Stimulated activated memory B cell treated with anti-CD40 and anti-IgM and Interleukin-4, amounts not matched to agents 10 μg/mL and 1 μg/mL and 100 μg/mL, for 72 hours (primary cell): ENCODE measurements around the gene EPB41L1.
A peak's percentile ranks its signal among the peaks of the same experiment; 100 is the strongest.

ENCODE experiments used
- ATAC-seq: fragments of 150-1000 bp; cut with Tn5 transposase; 2 replicates; pipeline ENCODE4 v1.10.0; 2021
- H3K27ac Mint-ChIP-seq: one replicate; pipeline ENCODE4 v1.8.0; 2022; ENCODE audit warnings: mild to moderate bottlenecking, mixed read lengths
- H3K27me3 Mint-ChIP-seq: one replicate; pipeline ENCODE4 v1.8.0; 2022; ENCODE audit warnings: mixed read lengths
- H3K36me3 Mint-ChIP-seq: one replicate; pipeline ENCODE4 v1.8.0; 2022; ENCODE audit warnings: mixed read lengths
- H3K4me1 Mint-ChIP-seq: one replicate; pipeline ENCODE4 v1.8.0; 2022; ENCODE audit warnings: mixed read lengths
- H3K4me3 Mint-ChIP-seq: one replicate; pipeline ENCODE4 v1.8.0; 2022; ENCODE audit warnings: mild to moderate bottlenecking, moderate library complexity, mixed read lengths
- H3K9me3 Mint-ChIP-seq: one replicate; pipeline ENCODE4 v1.8.0; 2022; ENCODE audit warnings: mixed read lengths

The EPB41L1 gene

DNA sequence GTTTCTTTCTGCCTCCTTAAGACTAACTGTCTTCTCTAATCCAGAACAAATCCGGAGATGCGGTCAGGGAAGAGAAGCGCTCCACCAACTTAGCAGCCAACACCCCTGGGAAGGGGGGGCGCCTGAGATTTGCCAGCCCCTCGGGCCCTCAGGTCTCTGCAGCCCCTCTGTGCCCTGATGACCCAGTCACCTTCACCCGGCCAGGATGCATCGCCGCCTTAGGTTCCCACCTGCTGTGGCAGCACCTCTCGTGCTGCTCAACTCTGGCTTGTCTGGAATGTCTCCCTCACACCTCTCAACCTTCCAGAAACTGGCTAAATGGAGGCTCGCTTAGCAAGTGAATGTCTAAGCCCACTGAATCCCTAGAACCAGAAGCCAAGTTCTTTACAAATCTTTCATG lies 53.7 kb downstream of the EPB41L1 start:
- Mint-ChIP-seq H3K36me3 (no peaks in the 10 kb centered on the region), H3K27me3 (peaks cover 48% of the 10 kb centered on the region)
- ATAC-seq, result no peak

DNA sequence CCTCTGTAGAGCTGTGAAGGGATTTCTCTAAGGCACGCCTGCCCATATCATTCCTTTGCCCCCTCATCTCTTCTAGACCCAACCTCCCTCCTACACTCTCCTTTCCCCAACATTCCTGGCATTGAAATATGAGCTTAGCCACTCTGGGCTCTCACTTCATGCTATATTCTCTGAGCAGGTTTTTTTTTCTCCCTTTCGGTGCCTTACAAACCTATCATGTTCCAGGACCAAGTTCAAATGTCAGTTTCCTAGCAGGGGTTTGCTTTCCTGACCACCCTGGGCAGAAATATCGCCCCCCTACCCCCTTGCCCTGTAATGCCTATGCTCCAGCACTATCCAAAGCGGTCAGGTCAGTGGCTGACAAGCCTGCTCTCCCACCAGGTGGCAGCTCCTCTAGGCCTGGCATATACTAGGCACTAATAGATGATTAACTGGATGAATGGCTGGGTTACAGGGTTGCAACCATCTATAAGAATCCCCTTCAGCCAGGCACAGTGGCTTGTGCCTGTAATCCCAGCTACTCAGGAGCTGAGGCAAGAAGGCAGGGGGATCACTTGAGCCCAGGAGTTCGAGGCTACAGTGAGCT lies 56.0 kb downstream of the EPB41L1 start:
- H3K9me3 Mint-ChIP-seq, result no peaks in the 10 kb centered on the region
- H3K27me3 Mint-ChIP-seq, result peaks cover 46% of the 10 kb centered on the region
- no peaks in the 10 kb centered on the region for H3K36me3 Mint-ChIP-seq
- H3K4me3 Mint-ChIP-seq, result no peak overlapping the region
- no peak overlapping the region for H3K27ac Mint-ChIP-seq
- ATAC-seq, result no peak
- H3K4me1 Mint-ChIP-seq, result no peaks in the 10 kb centered on the region

More for the DNA sequence above, 53.7 kb downstream of the EPB41L1 start:
- H3K27ac Mint-ChIP-seq, result no peak overlapping the region
- no peak overlapping the region for H3K4me3 Mint-ChIP-seq
- peaks cover 2% of the 10 kb centered on the region for H3K4me1 Mint-ChIP-seq
- H3K9me3 Mint-ChIP-seq, result no peaks in the 10 kb centered on the region

DNA sequence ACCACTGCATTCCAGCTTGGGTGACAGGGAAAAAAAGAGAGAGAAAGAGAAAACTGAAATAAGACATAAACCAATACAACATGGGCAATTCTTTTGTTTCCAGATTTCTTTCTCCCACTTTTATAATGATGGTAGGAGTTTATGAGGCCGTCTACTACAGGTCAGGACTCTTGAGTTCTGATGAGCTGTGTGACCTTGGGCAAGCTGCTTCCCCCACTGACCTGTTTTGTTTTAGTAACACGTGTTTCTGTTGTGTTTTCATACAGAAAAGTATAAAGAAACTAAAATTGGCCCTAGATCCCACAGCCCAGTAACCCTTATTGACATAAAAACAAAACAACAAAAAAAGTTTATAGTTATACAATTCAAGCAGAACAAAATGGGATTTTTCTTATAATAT lies 58.8 kb downstream of the EPB41L1 start:
- Mint-ChIP-seq H3K4me3 (no peak overlapping the region), H3K9me3 (no peaks in the 10 kb centered on the region), H3K27ac (no peak overlapping the region), H3K36me3 (no peaks in the 10 kb centered on the region), H3K4me1 (no peaks in the 10 kb centered on the region), H3K27me3 (peaks cover 24% of the 10 kb centered on the region)
- ATAC-seq, result no peak

DNA sequence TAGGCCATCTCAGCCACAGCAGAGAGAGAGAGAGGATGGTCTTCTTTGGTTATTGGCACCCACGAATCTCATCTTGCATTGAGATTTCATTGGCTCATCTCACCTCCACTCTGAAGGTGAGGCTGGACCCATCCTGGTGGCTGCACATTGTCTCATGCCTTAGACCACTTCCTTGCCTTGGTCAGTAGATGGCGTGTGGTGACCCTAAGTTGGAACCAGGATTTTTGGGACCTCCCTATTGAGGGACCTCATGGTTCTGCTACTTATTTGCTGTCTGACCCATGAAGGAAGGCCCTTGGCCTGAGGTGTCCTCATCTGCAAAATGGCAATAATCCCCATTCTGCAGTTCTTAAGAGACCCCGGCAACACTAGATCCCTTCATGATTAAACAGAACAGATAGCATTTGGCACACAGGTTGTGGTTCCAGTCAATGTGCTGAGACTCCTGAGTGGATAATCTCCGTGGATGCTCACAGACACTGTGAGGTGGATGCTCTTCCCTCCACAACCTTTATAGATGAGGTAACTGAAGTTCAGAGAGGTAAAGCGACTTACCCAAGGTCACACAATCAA lies 60.2 kb downstream of the EPB41L1 start:
- H3K9me3 Mint-ChIP-seq, result no peaks in the 10 kb centered on the region
- peak; percentile 40 for ATAC-seq
- H3K27me3 Mint-ChIP-seq, result peaks cover 10% of the 10 kb centered on the region
- no peak overlapping the region for H3K4me3 Mint-ChIP-seq
- no peaks in the 10 kb centered on the region for H3K4me1 Mint-ChIP-seq
- no peak overlapping the region for H3K27ac Mint-ChIP-seq
- H3K36me3 Mint-ChIP-seq, result no peaks in the 10 kb centered on the region

DNA sequence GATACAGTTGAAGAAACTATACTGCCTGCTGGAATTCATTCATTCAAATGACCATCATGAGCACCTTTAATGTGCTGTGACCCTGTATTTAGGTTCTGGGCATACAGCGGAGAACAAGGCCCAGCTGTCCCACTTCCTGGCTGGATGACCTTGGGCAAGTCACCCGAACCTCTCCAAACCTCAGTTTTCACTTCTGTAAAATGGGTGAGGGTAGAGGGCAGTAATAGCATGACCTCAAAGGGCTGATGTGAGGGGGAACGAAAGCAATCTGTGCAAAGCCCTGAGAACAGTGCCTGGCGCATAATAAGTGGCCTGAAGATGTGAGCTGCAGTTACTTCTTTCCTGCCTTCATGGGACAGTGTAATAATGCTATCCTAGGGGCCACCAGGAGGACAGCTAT lies 61.2 kb downstream of the EPB41L1 start:
- Mint-ChIP-seq H3K27me3 (peaks cover 7% of the 10 kb centered on the region), H3K9me3 (no peaks in the 10 kb centered on the region), H3K36me3 (no peaks in the 10 kb centered on the region), H3K4me3 (no peak overlapping the region), H3K27ac (no peak overlapping the region), H3K4me1 (no peaks in the 10 kb centered on the region)
- no peak for ATAC-seq

DNA sequence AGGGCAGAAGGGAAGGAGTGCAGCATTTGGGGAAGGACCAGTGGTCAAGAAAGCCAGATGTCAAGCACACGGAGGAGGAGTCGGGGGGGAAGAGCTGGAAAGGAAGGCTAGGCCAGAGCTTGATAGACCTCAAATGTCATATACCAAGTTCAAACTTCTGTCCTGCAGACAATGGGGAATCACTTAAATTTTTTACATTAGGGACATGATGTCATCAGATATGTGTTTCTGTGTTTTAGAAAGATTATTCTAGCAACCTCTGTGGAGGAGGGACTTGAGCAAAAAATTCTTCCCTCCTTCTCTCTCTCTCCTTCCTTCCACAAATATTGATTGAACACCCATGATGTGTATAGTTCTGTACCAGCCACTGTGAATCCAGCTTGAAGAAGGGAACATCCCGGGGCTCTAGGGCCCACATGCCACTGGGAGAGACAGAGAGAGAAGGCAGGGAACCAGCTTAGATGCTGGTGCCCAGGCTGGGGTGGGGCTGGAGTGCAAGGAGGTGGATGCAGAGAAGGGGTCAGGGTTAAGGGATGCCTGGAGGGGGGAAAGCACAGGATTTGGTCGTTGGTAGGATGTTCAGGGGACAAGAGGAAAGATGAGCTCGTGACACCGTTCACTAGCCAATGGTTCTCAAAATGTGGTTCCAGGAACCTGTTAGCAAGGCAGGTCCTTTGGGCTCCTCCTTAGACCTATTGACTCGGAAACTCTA lies 61.9 kb downstream of the EPB41L1 start:
- Mint-ChIP-seq H3K27me3 (peaks cover 3% of the 10 kb centered on the region), H3K4me3 (no peak overlapping the region), H3K27ac (no peak overlapping the region), H3K9me3 (no peaks in the 10 kb centered on the region), H3K4me1 (no peaks in the 10 kb centered on the region), H3K36me3 (no peaks in the 10 kb centered on the region)
- no peak for ATAC-seq

DNA sequence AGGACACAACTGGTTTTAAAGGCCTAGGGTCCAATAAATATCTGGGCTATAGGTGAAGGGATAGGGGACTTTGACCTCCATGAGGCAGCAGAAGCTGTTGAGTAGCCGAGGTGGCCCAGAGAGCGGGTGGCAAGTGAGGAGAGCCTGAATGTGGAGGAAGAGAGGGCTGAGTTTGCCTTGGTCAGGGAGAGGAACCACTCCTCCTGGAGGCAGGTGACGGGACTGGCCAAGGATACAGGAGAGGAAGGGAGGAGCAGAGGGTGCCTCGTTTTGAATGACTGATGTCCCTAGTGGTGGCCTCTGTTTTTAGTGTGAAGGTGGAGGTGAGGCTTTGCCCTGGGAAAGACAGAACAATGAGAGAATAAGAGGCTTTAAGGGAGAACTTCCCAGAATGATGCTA lies 62.7 kb downstream of the EPB41L1 start:
- no peaks in the 10 kb centered on the region for H3K4me1 Mint-ChIP-seq
- no peaks in the 10 kb centered on the region for H3K36me3 Mint-ChIP-seq
- H3K27ac Mint-ChIP-seq, result no peak overlapping the region
- H3K4me3 Mint-ChIP-seq, result no peak overlapping the region
- H3K27me3 Mint-ChIP-seq, result no peaks in the 10 kb centered on the region
- no peak for ATAC-seq
- H3K9me3 Mint-ChIP-seq, result no peaks in the 10 kb centered on the region

DNA sequence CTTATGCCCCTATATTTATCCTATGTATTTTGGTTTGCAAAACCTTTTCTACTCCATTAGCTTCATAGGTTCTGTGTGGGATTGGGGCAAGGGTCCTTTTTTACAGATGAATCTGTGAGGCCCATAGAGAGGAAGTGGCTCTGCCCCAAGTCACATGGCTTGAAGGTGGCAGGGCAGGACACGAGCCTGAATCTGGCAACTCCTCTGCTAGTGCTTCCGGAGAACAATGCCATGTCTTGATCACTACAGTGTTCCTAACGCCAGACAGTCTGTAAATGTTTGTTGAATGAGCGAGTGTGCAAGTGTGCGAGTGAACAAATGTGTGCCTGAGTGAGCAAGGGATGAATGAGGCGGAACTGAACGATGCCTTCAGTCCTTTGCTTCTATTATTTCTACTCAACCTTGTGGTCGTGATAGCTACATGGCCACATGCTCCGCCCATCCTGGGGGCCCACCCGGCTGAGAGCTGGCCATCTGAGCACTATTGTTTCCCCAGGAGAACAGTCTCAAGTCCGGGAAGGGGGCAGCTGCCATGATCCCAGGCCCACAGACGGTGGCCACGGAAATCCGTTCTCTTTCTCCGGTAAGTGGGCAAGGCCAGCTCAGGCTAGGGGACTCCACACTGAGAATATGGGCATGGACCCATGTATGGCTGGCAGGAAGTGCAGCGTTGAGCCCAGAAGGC lies 64.0 kb downstream of the EPB41L1 start:
- H3K36me3 Mint-ChIP-seq, result no peaks in the 10 kb centered on the region
- no peaks in the 10 kb centered on the region for H3K4me1 Mint-ChIP-seq
- no peak for ATAC-seq
- H3K27ac Mint-ChIP-seq, result no peak overlapping the region
- no peak overlapping the region for H3K4me3 Mint-ChIP-seq
- no peaks in the 10 kb centered on the region for H3K9me3 Mint-ChIP-seq
- H3K27me3 Mint-ChIP-seq, result no peaks in the 10 kb centered on the region

DNA sequence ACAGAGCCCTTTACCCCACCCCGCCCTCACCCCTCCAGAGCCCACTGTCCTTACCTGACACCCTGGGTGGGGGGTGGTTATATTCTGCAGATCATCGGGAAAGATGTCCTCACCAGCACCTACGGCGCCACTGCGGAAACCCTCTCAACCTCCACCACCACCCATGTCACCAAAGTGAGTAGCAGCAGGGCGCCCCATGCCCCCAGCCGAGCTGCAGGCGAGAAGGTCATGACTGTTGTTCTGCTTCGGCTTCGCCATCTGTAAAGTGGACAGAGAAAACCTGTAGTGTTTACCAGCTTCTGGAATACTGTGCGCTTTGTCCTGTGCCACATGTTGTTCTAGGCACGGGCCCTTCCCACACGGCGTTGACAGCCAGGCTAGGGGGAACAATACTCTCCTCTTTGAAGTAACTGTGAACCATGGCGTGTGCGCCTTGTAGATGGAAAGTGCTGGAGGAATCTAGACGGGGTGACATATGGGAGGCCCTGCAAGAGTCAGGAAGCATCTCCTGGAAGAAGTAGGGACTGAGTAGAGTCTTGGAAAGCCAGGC lies 65.2 kb downstream of the EPB41L1 start:
- no peak for ATAC-seq
- Mint-ChIP-seq H3K27me3 (no peaks in the 10 kb centered on the region), H3K36me3 (no peaks in the 10 kb centered on the region), H3K9me3 (no peaks in the 10 kb centered on the region), H3K4me1 (no peaks in the 10 kb centered on the region), H3K4me3 (no peak overlapping the region), H3K27ac (no peak overlapping the region)

DNA sequence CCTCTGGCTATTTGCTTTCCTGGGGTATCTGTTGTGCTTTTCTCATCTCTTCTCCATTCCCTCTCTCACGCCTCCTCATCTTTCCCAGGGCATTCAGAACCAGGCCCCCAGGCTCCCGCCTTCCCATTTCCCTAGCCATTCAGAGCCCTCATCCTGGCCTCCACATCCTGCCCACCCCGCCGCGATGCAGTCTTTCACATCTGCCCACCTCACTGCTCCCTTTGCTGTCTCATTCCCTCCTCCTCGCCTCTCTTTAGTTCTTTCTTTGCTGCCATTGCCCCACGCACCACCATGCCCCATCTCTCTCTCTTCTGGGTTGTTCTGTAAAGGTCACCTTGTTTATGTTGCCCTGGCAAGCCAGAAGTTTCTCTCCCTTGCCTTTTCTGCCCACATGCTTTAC lies 71.1 kb downstream of the EPB41L1 start:
- Mint-ChIP-seq H3K27me3 (peaks cover 12% of the 10 kb centered on the region), H3K4me1 (no peaks in the 10 kb centered on the region), H3K27ac (no peak overlapping the region), H3K36me3 (no peaks in the 10 kb centered on the region), H3K9me3 (no peaks in the 10 kb centered on the region), H3K4me3 (no peak overlapping the region)
- no peak for ATAC-seq

DNA sequence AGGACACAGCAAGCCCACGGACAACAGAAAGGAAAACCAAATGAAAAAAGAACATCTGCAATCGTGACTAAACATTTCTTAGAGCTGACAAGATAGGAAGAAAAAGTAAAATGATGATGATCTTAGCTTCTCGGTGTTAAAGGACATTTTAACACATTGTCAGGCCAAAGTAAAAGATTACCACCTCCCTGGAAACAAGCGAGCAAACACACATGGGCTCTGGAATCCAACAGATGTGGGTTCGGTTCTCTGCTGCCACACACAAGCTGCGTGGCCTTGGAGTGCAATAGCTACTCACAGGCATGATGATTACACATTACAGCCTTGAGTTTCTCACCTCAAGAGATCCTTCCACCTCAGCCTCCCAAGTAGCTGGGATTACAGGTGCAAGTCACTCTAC lies 74.2 kb downstream of the EPB41L1 start:
- Mint-ChIP-seq H3K27me3 (peaks cover 29% of the 10 kb centered on the region), H3K27ac (no peak overlapping the region), H3K4me1 (no peaks in the 10 kb centered on the region), H3K4me3 (no peak overlapping the region), H3K36me3 (no peaks in the 10 kb centered on the region), H3K9me3 (no peaks in the 10 kb centered on the region)
- ATAC-seq, result no peak

DNA sequence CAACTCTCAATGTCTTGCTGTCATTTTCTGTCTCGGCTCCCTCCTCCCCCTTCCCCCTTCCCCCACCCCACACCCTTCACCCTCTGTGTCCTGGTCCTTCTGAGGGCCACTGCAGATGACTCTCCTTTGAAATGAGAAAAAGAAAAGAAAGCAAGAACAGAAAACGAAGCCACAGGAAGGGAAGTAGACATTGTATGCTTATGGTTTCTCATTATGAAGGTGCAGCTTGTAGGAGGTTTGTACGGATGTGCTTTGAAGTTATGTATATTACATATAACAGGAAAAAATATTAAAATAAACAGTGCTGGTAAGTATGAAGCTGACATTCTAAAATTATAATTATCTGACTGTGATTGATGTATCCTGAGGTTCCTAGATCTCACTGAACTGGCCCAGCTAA lies 75.5 kb downstream of the EPB41L1 start:
- Mint-ChIP-seq H3K4me3 (no peak overlapping the region), H3K36me3 (no peaks in the 10 kb centered on the region), H3K9me3 (no peaks in the 10 kb centered on the region), H3K4me1 (no peaks in the 10 kb centered on the region), H3K27ac (no peak overlapping the region), H3K27me3 (peaks cover 29% of the 10 kb centered on the region)
- no peak for ATAC-seq

DNA sequence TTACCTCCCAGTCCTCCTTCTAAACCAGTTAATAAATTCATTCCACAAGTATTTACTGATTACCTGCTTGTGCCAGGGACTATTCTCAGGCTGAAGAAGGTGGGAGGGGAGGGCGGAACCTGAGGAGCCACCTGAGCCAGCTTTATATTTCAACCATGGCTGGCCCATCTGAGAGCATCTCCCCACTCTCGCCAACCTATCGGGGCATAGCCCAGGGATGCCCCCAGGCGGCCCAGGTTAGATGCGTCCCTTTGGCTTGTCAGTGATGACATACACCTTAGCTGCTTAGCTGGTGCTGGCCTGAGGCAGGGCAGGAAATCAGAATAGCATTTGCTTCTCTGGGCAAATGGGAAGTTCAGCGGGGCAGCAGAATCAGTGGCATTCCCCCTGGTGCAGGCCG lies 76.8 kb downstream of the EPB41L1 start:
- Mint-ChIP-seq H3K27me3 (peaks cover 19% of the 10 kb centered on the region), H3K9me3 (no peaks in the 10 kb centered on the region), H3K36me3 (no peaks in the 10 kb centered on the region), H3K4me1 (no peaks in the 10 kb centered on the region), H3K27ac (no peak overlapping the region), H3K4me3 (no peak overlapping the region)
- ATAC-seq, result no peak

DNA sequence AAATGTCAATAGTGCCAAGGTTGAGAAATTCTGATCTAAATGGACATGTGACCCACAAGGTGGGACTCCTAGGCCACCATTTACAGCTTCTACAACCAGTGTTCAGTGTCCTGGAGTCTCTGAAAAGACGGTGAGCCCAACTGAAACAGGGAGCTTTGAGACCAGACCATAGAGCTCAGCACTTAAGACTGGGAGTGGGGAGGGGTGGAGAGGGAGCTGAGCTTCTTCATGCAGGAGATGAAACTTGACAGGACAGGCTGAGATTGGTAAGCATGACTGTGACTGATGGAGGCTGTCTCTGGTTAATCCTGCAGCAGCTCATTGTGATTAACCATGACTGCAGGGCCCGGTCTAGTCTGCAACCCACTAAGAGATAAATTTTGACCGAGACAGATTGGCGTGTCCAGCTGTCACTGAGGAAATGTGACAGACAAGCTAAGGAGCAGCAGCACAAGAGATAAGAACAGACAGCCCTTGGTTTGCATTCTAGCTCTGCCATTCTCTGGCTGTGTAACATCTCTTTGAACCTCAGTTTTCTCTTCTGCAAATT lies 80.3 kb downstream of the EPB41L1 start:
- no peak for ATAC-seq
- H3K9me3 Mint-ChIP-seq, result no peaks in the 10 kb centered on the region
- H3K27me3 Mint-ChIP-seq, result peaks cover 19% of the 10 kb centered on the region
- H3K4me1 Mint-ChIP-seq, result peaks cover 21% of the 10 kb centered on the region
- no peak overlapping the region for H3K4me3 Mint-ChIP-seq
- no peaks in the 10 kb centered on the region for H3K36me3 Mint-ChIP-seq
- H3K27ac Mint-ChIP-seq, result no peak overlapping the region
